Activated T-cell treated with anti-CD3 and anti-CD28 coated beads for 1 hour (primary cell): ENCODE measurements around the gene CNIH1.
"Not testable (repeated sequence)": the region's sequence is repeated elsewhere in the genome, so short reads cannot be mapped to it uniquely, and the experiment has no call there.

Source experiments
- DNase-seq: peaks from one replicate; pipeline ENCODE4 v3.0.0-alpha.2; 2020; ENCODE audit warnings: low read depth

CNIH1 gene

GRCh38 chr14:54467280-54467679, 26.1 kb upstream of the CNIH1 start:
- DNase-seq, result no peak

GRCh38 chr14:54465654-54466053, 24.5 kb upstream of the CNIH1 start:
- DNase-seq, result no peak

- DNase-seq, result no peak
These were observed 20.9 kb upstream of the CNIH1 start for GRCh38 chr14:54462048-54462447.

- DNase-seq, result no peak
These were observed 17.9 kb upstream of the CNIH1 start for GRCh38 chr14:54459106-54459505.

- not testable (repeated sequence) for DNase-seq
These were observed 17.4 kb upstream of the CNIH1 start for GRCh38 chr14:54458536-54458935.

GRCh38 chr14:54457609-54457996, 16.4 kb upstream of the CNIH1 start:
- no peak for DNase-seq

- not testable (repeated sequence) for DNase-seq
These were observed 15.8 kb upstream of the CNIH1 start for GRCh38 chr14:54456820-54457608.

- no peak for DNase-seq
These were observed 14.2 kb upstream of the CNIH1 start for GRCh38 chr14:54455363-54455762.

GRCh38 chr14:54453990-54454389, 12.8 kb upstream of the CNIH1 start:
- DNase-seq, result not testable (repeated sequence)

- no peak for DNase-seq
These were observed 12.1 kb upstream of the CNIH1 start for GRCh38 chr14:54453252-54453651.

GRCh38 chr14:54451961-54452360, 10.8 kb upstream of the CNIH1 start:
- DNase-seq, result no peak

GRCh38 chr14:54451121-54451601, 10.0 kb upstream of the CNIH1 start:
- no peak for DNase-seq

- no peak for DNase-seq
These were observed 9.4 kb upstream of the CNIH1 start for GRCh38 chr14:54450535-54450934.

GRCh38 chr14:54447231-54447692, 6.1 kb upstream of the CNIH1 start:
- no peak for DNase-seq

GRCh38 chr14:54446161-54446693, 5.1 kb upstream of the CNIH1 start:
- no peak for DNase-seq

- DNase-seq, result no peak
These were observed 3.5 kb upstream of the CNIH1 start for GRCh38 chr14:54444681-54445080.

- DNase-seq, result no peak
These were observed 2.8 kb upstream of the CNIH1 start for GRCh38 chr14:54443981-54444380.

- not testable (repeated sequence) for DNase-seq
These were observed 1.8 kb upstream of the CNIH1 start for GRCh38 chr14:54442961-54443360.

GRCh38 chr14:54440476-54440872, 700 bp downstream of the CNIH1 start:
- DNase-seq, result no peak

GRCh38 chr14:54440037-54440436, 1.1 kb downstream of the CNIH1 start:
- no peak for DNase-seq

GRCh38 chr14:54438703-54439102, 2.5 kb downstream of the CNIH1 start:
- no peak for DNase-seq

GRCh38 chr14:54437954-54438353, 3.2 kb downstream of the CNIH1 start:
- DNase-seq, result not testable (repeated sequence)

- DNase-seq, result no peak
These were observed 5.6 kb downstream of the CNIH1 start for GRCh38 chr14:54435500-54435981.
